ENCODE results near the gene HSPBP1. TPM values are rescaled to one million over a fixed set of nuclear protein-coding genes. Genes with fewer than 3 reads are reported as not detected.

HSPBP1 gene
- total RNA-seq, 4 donors from 2014 or later = 17.9 to 46.7 (median 36.7) TPM

GRCh38 chr19:55212447-55212846 lies 67.5 kb downstream of the HSPBP1 start:
- Histone ChIP-seq H3K36me3 (no peaks in the 10 kb centered on the region), H3K4me3 (no peak overlapping the region), H3K9me3 (peaks cover 4% of the 10 kb centered on the region), H3K4me1 (peaks cover 26% of the 10 kb centered on the region), H3K27ac (no peak overlapping the region), H3K27me3 (peaks cover 4% of the 10 kb centered on the region)
- no peak for DNase-seq (ENCODE audit: low spot score in 2 of 2)
- WGBS = 87% methylated on average over 3 of the region's 3 CpGs
- TF ChIP-seq EP300 (IDR thresholded peaks at IDR 0.05) (no peak), POLR2AphosphoS5 (IDR thresholded peaks at IDR 0.05) (no peak), POLR2A (IDR thresholded peaks at IDR 0.05) (no peak), CTCF (IDR thresholded peaks at IDR 0.05) (no peak)

Other genes with a start within 250 kb of the HSPBP1 start
- gene GP6, start 241.8 kb downstream of the HSPBP1 start, total RNA-seq = 1 to 10 TPM in 2 of 4 donors, under 1 TPM in 1, not detected in 1; 0.42 to 2.6 (median 1.7) TPM
- 100 to 1,000 TPM in 2 of 4 donors, 10 to 100 TPM in 2; 70.6 to 225 (median 108) TPM for gene RDH13, start 217.0 kb downstream of the HSPBP1 start, total RNA-seq
- gene EPS8L1, start 204.2 kb downstream of the HSPBP1 start, total RNA-seq = 100 to 1,000 TPM; 243 to 384 (median 304) TPM
- gene PPP1R12C, start 162.5 kb downstream of the HSPBP1 start, total RNA-seq = 100 to 1,000 TPM in 1 of 4 donors, 10 to 100 TPM in 3; 51.7 to 126 (median 78.7) TPM
- gene TNNT1, start 130.9 kb downstream of the HSPBP1 start, total RNA-seq = 10 to 100 TPM; 13.6 to 46.7 (median 19.6) TPM
- 1 to 10 TPM; 1.7 to 4.7 (median 3.2) TPM for gene TNNI3, start 122.4 kb downstream of the HSPBP1 start, total RNA-seq
- gene DNAAF3, start 113.5 kb downstream of the HSPBP1 start, total RNA-seq = 10 to 100 TPM in 1 of 4 donors, 1 to 10 TPM in 1, under 1 TPM in 2; 0.48 to 10.6 (median 3.1) TPM
- gene SYT5, start 99.8 kb downstream of the HSPBP1 start, total RNA-seq = 1 to 10 TPM in 3 of 4 donors, not detected in 1; 1.1 to 7.8 (median 6.8) TPM
- gene PTPRH, start 70.6 kb downstream of the HSPBP1 start, total RNA-seq = 1 to 10 TPM in 2 of 4 donors, under 1 TPM in 1, not detected in 1; 0.34 to 1.4 (median 1.1) TPM
- 1 to 10 TPM; 2.0 to 9.4 (median 4.2) TPM for gene TMEM86B, start 51.3 kb downstream of the HSPBP1 start, total RNA-seq
- 10 to 100 TPM; 49.0 to 56.2 (median 51.3) TPM for gene PPP6R1, start 21.1 kb downstream of the HSPBP1 start, total RNA-seq
- 1 to 10 TPM in 3 of 4 donors, under 1 TPM in 1; 0.68 to 2.3 (median 1.6) TPM for gene BRSK1, start 3.9 kb upstream of the HSPBP1 start, total RNA-seq
- not detected for gene TMEM150B, start 45.2 kb upstream of the HSPBP1 start, total RNA-seq
- 10 to 100 TPM; 17.3 to 61.8 (median 39.1) TPM for gene KMT5C, start 59.8 kb upstream of the HSPBP1 start, total RNA-seq
- gene COX6B2, start 74.6 kb upstream of the HSPBP1 start, total RNA-seq = 1 to 10 TPM in 3 of 4 donors, under 1 TPM in 1; 0.47 to 1.9 (median 1.3) TPM
- not detected for gene GARIN5B, start 83.2 kb upstream of the HSPBP1 start, total RNA-seq
- 1 to 10 TPM in 3 of 4 donors, under 1 TPM in 1; 0.97 to 1.7 (median 1.2) TPM for gene IL11, start 90.4 kb upstream of the HSPBP1 start, total RNA-seq
- gene TMEM190, start 96.7 kb upstream of the HSPBP1 start, total RNA-seq = not detected
- gene TMEM238, start 104.2 kb upstream of the HSPBP1 start, total RNA-seq = 10 to 100 TPM in 3 of 4 donors, 1 to 10 TPM in 1; 6.3 to 37.1 (median 29.3) TPM
- 100 to 1,000 TPM; 605 to 767 (median 714) TPM for gene RPL28, start 105.8 kb upstream of the HSPBP1 start, total RNA-seq
- 10 to 100 TPM in 2 of 4 donors, 1 to 10 TPM in 2; 7.4 to 17.0 (median 12.2) TPM for gene UBE2S, start 127.7 kb upstream of the HSPBP1 start, total RNA-seq
- under 1 TPM in 2 of 4 donors, not detected in 2; 0.08 to 0.26 TPM for gene SHISA7, start 163.2 kb upstream of the HSPBP1 start, total RNA-seq
- 10 to 100 TPM; 44.7 to 97.2 (median 87.5) TPM for gene ISOC2, start 181.5 kb upstream of the HSPBP1 start, total RNA-seq
- gene C19orf85, start 184.6 kb upstream of the HSPBP1 start, total RNA-seq = not detected
- 10 to 100 TPM; 17.3 to 22.9 (median 19.8) TPM for gene ZNF628, start 196.5 kb upstream of the HSPBP1 start, total RNA-seq
- 1 to 10 TPM; 2.4 to 4.8 (median 4.0) TPM for gene NAT14, start 205.1 kb upstream of the HSPBP1 start, total RNA-seq
- 1 to 10 TPM in 2 of 4 donors, under 1 TPM in 2; 0.57 to 2.1 (median 1.0) TPM for gene SSC5D, start 208.3 kb upstream of the HSPBP1 start, total RNA-seq